Nephron progenitor cell (in vitro differentiated cells): Measurements from ENCODE around the gene PARVA.
A peak's percentile ranks its signal among the peaks of the same experiment; 100 is the strongest.

ENCODE experiments used
- DNase-seq: peaks from one replicate; pipeline ENCODE4 v3.0.0; 2021
- H3K27ac Mint-ChIP-seq: 2 replicates; pipeline ENCODE4 v1.8.0; 2021; ENCODE audit warnings: mild to moderate bottlenecking, moderate library complexity, mixed read lengths
- H3K27me3 Mint-ChIP-seq: 2 replicates; pipeline ENCODE4 v1.8.0; 2021; ENCODE audit warnings: mild to moderate bottlenecking, low read depth, mixed read lengths; ENCODE audit not compliant: poor library complexity
- H3K36me3 Mint-ChIP-seq: 2 replicates; pipeline ENCODE4 v1.8.0; 2021; ENCODE audit warnings: low read depth, mixed read lengths
- H3K4me1 Mint-ChIP-seq: 2 replicates; pipeline ENCODE4 v1.8.0; 2021; ENCODE audit warnings: mixed read lengths
- H3K4me3 Mint-ChIP-seq: 2 replicates; pipeline ENCODE4 v1.8.0; 2021; ENCODE audit warnings: mild to moderate bottlenecking, moderate library complexity, mixed read lengths
- H3K9me3 Mint-ChIP-seq: 2 replicates; pipeline ENCODE4 v1.8.0; 2021; ENCODE audit warnings: mild to moderate bottlenecking, moderate library complexity, mixed read lengths
- TF ChIP-seq, protein P1 (sequence below): fragments of 200-600 bp; sonication (generic); IDR thresholded peaks from 2 replicates; pipeline ENCODE4 v1.5.0; 2021; ENCODE audit warnings: antibody characterized with exemption

PARVA gene

DNA sequence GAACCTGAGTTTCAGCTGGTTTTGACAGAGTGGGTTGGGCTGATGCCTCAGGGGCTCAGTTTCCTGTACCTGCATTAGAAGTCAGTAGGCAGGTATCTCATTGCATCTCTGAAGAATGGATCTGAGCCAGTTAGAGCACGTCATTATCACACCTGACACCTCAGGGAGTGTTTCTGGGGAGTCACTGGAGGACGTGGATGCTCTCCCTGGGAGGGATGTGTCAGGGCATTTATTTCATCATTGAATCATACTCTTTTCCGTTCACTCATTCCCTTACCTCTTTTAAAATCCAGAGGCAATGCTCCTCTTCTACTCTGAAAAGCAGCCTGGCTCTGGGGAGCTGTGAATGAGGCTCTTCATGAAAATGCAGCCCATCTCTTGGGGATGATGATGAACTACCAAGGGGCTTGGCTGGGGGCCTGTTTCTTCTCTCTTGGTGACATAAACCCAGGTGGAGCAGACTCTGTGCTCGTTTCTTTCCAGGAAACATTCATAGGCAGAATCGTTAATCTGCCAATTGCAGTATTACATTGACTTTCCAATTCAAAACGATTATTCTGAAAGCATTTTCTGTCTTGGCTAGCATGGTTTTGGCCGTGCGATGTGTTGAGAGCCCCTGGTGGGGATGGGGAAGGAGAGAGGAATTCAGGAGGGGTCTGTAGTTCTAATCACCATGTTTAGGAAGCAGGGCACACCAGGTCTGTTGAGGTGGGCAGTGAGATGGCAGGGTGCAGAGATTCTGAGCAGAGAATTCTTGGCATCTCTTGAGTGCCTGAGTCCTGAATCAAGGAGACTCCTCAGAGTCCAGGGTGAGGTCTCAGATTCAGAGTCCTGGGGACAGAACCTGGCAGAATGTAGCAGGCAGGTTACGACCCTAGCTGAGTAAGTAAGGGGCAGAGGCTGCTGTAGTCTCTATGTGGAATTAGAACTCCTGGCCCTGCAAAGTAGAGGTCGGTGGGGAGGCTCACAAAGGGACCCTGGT lies 12.6 kb downstream of the PARVA start:
- peaks cover 17% of the 10 kb centered on the region for H3K36me3 Mint-ChIP-seq
- DNase-seq: no peak
- H3K4me3 Mint-ChIP-seq: no peak overlapping the region
- peak overlapping the region; percentile 60 for H3K27ac Mint-ChIP-seq
- peaks cover 17% of the 10 kb centered on the region for H3K9me3 Mint-ChIP-seq
- peaks cover 3% of the 10 kb centered on the region for H3K27me3 Mint-ChIP-seq
- H3K4me1 Mint-ChIP-seq: peaks cover 24% of the 10 kb centered on the region
- TF ChIP-seq, protein P1, sequence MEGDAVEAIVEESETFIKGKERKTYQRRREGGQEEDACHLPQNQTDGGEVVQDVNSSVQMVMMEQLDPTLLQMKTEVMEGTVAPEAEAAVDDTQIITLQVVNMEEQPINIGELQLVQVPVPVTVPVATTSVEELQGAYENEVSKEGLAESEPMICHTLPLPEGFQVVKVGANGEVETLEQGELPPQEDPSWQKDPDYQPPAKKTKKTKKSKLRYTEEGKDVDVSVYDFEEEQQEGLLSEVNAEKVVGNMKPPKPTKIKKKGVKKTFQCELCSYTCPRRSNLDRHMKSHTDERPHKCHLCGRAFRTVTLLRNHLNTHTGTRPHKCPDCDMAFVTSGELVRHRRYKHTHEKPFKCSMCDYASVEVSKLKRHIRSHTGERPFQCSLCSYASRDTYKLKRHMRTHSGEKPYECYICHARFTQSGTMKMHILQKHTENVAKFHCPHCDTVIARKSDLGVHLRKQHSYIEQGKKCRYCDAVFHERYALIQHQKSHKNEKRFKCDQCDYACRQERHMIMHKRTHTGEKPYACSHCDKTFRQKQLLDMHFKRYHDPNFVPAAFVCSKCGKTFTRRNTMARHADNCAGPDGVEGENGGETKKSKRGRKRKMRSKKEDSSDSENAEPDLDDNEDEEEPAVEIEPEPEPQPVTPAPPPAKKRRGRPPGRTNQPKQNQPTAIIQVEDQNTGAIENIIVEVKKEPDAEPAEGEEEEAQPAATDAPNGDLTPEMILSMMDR: no peak

- Mint-ChIP-seq H3K27ac (no peak overlapping the region), H3K4me3 (no peak overlapping the region), H3K27me3 (peaks cover 3% of the 10 kb centered on the region), H3K9me3 (peaks cover 24% of the 10 kb centered on the region), H3K4me1 (peaks cover 24% of the 10 kb centered on the region), H3K36me3 (peaks cover 25% of the 10 kb centered on the region)
- DNase-seq: no peak
- TF ChIP-seq, protein P1: no peak
Observed at GRCh38 chr11:12390687-12391110, 13.3 kb downstream of the PARVA start.

DNA sequence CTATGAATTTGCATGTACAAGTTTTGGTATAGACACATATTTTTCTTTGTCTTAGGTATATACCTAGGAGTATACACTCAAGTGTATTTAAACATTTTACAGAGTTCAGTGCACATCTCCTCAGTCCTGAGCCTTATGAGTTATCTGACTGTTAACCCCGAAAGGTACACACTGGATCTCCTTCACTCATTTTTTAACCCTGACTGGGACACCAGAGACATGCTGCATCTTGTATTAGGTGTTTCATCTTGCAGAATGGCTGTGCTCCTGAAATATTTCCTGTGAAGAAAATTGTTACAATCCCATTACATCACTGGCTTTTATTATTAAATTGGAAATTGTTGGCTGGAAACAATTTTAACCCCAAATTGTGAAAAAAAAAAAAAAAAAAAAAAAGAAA lies 15.3 kb downstream of the PARVA start:
- Mint-ChIP-seq H3K27me3 (peaks cover 3% of the 10 kb centered on the region), H3K27ac (no peak overlapping the region), H3K4me3 (no peak overlapping the region), H3K9me3 (peaks cover 39% of the 10 kb centered on the region), H3K4me1 (peaks cover 26% of the 10 kb centered on the region), H3K36me3 (peaks cover 45% of the 10 kb centered on the region)
- TF ChIP-seq, protein P1: no peak
- DNase-seq: no peak

DNA sequence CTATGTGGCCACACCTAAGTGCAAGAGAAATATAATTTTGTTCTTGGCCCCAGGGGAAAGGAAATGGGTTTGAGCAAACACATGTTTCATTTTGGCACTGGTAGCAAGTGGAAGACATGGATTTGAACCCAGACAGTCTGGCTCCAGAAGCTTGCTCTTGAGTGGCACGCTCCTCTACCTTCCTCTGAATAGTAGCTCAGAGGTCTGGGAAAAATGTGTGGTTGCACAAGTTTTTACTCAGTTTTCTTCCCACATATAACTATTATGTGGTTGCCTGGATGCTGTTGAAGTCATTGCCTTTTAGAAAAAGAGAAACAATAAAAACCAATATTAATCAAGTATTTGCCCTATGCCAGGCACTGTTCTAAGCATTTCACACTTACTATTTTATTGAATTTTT lies 16.3 kb downstream of the PARVA start:
- H3K27ac Mint-ChIP-seq: no peak overlapping the region
- TF ChIP-seq, protein P1: no peak
- H3K27me3 Mint-ChIP-seq: peaks cover 3% of the 10 kb centered on the region
- H3K9me3 Mint-ChIP-seq: peaks cover 41% of the 10 kb centered on the region
- no peak overlapping the region for H3K4me3 Mint-ChIP-seq
- DNase-seq: no peak
- H3K4me1 Mint-ChIP-seq: peaks cover 28% of the 10 kb centered on the region
- H3K36me3 Mint-ChIP-seq: peaks cover 47% of the 10 kb centered on the region

DNA sequence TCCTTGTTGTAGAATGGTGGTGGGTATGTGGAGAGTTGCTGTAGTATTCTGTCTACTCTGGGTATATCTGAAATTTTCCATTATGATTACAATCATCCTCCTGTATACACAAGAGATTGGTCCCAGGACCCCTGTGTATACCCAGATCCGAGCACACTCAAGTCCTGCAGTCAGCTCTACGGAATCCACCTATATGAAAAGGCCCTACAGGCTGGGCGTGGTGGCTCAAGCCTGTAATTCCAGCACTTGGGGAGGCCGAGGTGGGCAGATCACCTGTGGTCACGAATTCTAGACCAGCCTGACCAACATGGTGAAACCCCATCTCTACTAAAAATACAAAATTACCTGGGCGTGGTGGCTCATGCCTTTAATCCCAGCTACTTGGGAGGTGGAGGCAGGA lies 17.2 kb downstream of the PARVA start:
- H3K4me3 Mint-ChIP-seq: no peak overlapping the region
- peaks cover 3% of the 10 kb centered on the region for H3K27me3 Mint-ChIP-seq
- no peak for DNase-seq
- H3K27ac Mint-ChIP-seq: no peak overlapping the region
- peaks cover 47% of the 10 kb centered on the region for H3K36me3 Mint-ChIP-seq
- H3K9me3 Mint-ChIP-seq: peaks cover 41% of the 10 kb centered on the region
- peaks cover 28% of the 10 kb centered on the region for H3K4me1 Mint-ChIP-seq
- TF ChIP-seq, protein P1: no peak

- H3K27ac Mint-ChIP-seq: no peak overlapping the region
- H3K4me3 Mint-ChIP-seq: no peak overlapping the region
- TF ChIP-seq, protein P1: no peak
- H3K9me3 Mint-ChIP-seq: peaks cover 41% of the 10 kb centered on the region
- peaks cover 3% of the 10 kb centered on the region for H3K27me3 Mint-ChIP-seq
- peaks cover 47% of the 10 kb centered on the region for H3K36me3 Mint-ChIP-seq
- peaks cover 22% of the 10 kb centered on the region for H3K4me1 Mint-ChIP-seq
- no peak for DNase-seq
Observed at GRCh38 chr11:12395333-12395732, 18.0 kb downstream of the PARVA start.
